Epithelial cell of esophagus (primary cell): Measurements from ENCODE around the gene ORMDL2.

Source experiments
- DNase-seq: peaks from one replicate; pipeline ENCODE4 v3.0.0; 2010; ENCODE audit warnings: low read depth
- H3K4me3 ChIP-seq: 2 replicates; pipeline ENCODE4 v1.5.1; 2011; ENCODE audit warnings: mild to moderate bottlenecking, low read length, control low read depth
- CTCF ChIP-seq: IDR thresholded peaks from 2 replicates; pipeline ENCODE4 v1.5.1; 2011; ENCODE audit warnings: low read depth, mild to moderate bottlenecking, low read length, control low read depth, inconsistent platforms; ENCODE audit not compliant: insufficient read depth; ENCODE audit errors: missing control alignments

Gene ORMDL2

GRCh38 chr12:55823419-55823818 is 5.6 kb downstream of the ORMDL2 start:
- DNase-seq = no peak
- no peak for TF ChIP-seq CTCF
- H3K4me3 ChIP-seq = no peak overlapping the region

- no peak for DNase-seq
- no peak overlapping the region for H3K4me3 ChIP-seq
- TF ChIP-seq CTCF = no peak
These were observed 6.9 kb downstream of the ORMDL2 start for GRCh38 chr12:55824726-55825125.

GRCh38 chr12:55827806-55828205 is 10.0 kb downstream of the ORMDL2 start:
- H3K4me3 ChIP-seq = no peak overlapping the region

GRCh38 chr12:55828357-55828756 is 10.5 kb downstream of the ORMDL2 start:
- no peak for TF ChIP-seq CTCF
- no peak for DNase-seq
- peak overlapping the region; percentile 63 for H3K4me3 ChIP-seq

More at GRCh38 chr12:55827806-55828205, 10.0 kb downstream of the ORMDL2 start:
- no peak for DNase-seq
- no peak for TF ChIP-seq CTCF

GRCh38 chr12:55829967-55830600 is 12.2 kb downstream of the ORMDL2 start:
- no peak for TF ChIP-seq CTCF
- peak overlapping the region; percentile 63 for H3K4me3 ChIP-seq
- DNase-seq = peak; percentile 27

GRCh38 chr12:55830601-55831446 is 13.0 kb downstream of the ORMDL2 start:
- DNase-seq = peak; percentile 48
- TF ChIP-seq CTCF = no peak

More at GRCh38 chr12:55830601-55831446, 13.0 kb downstream of the ORMDL2 start:
- H3K4me3 ChIP-seq = peak overlapping the region; percentile 63
